Measurements from ENCODE around the gene NMU. TPM values are rescaled to one million over a fixed set of nuclear protein-coding genes. Genes with fewer than 3 reads are reported as not detected.

The NMU gene
- total and polyA plus RNA-seq, 9 of the 15 experiments (the other 6 are each of a cell fraction or from before 2014, with no cell fraction given), result 73.8 to 846 (median 599) TPM

DNA sequence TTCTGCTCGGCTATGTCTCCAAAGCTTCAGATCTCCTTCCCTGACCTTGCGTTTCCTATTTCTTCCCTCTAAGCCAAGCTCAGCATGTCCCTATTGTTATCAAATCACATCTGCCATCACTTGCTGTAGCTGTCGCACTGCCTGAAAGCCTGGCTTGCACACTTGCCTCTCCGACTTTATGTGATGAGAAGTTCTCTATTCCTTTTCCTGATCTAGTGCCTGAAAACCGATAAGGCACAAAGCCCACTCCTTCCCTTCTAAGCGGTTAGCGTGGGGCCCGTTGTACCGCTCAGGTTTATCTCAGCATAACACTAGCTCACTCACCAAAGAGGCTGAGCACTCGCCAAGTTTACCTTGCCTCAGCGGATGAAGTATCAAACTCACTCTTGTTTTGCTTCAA lies 816 bp downstream of the NMU start:
- no peaks in the 10 kb centered on the region for H3K9me3 ChIP-seq (replicated peaks; ENCODE audit: control insufficient read depth, insufficient read depth, low read depth, low read length)
- H3K27me3 ChIP-seq (ENCODE audit: control insufficient read depth in 2 of 2, insufficient read depth in 2 of 2, low read length in 2 of 2), result no peaks in the 10 kb centered on the region
- H3K27ac ChIP-seq (ENCODE audit: extremely low read depth, low read depth, low read length), result peak overlapping the region; percentile 96
- peak overlapping the region; percentile 94 for H3K4me2 ChIP-seq (ENCODE audit: insufficient read depth, low read length)
- H3K9ac ChIP-seq (ENCODE audit: insufficient read depth in 1 of 2, low read depth in 2 of 2, low read length in 2 of 2), result peak overlapping the region; percentile 79 to 96
- ChIA-PET CTCF (ENCODE audit: low intra/inter-chr PET ratio) (interaction anchor here (0.8 kb wide), 1 partner anchor 101 kb away, joined by 4 read pairs; no protein-coding TSS in a partner anchor), POLR2A (interaction anchor here (0.6 to 2.4 kb wide), 5 partner anchors 11 to 313 kb away, joined by 3 to 8 read pairs (median 3); no protein-coding TSS in a partner anchor)
- intact Hi-C loops (cut with micrococcal nuclease), result loop anchor here (1.0 to 10.0 kb wide), 4 partner anchors 88 to 290 kb away; partner anchors contain the start of genes CLOCK and SRD5A3
- under 1% methylated on average over 11 of the region's 11 CpGs for WGBS (ENCODE audit: insufficient coverage, low coverage, missing lambda C conversion rate)
- peaks cover 35% of the 10 kb centered on the region; the same call in 2 of the 3 replicates for H3K36me3 ChIP-seq (ENCODE audit: control insufficient read depth, insufficient read depth, low read length)
- H2AFZ ChIP-seq (ENCODE audit: low read depth, low read length), result peak overlapping the region; percentile 83; the same call in 1 of the 2 replicates
- no TSS peak for BruUV-seq (replicated peaks)
- peaks cover 12 to 20% of the 10 kb centered on the region in 2 experiments for H3K4me1 ChIP-seq (replicated peaks in 1 of 2; ENCODE audit: control insufficient read depth in 2 of 2, insufficient read depth in 2 of 2, low read length in 2 of 2)
- H4K20me1 ChIP-seq (replicated peaks; ENCODE audit: control insufficient read depth, insufficient read depth, low read length), result no peaks in the 10 kb centered on the region
- DNase-seq (ENCODE audit: extremely low read depth in 1 of 4, low spot score in 3 of 4), result peak; percentile 15 to 84 (median 38)
- peak; percentile 84 for FAIRE-seq
- no peaks in the 10 kb centered on the region for H3K9me1 ChIP-seq (ENCODE audit: control insufficient read depth, insufficient read depth, low read length)
- ATAC-seq, result peak; percentile 53
- peak overlapping the region; percentile 90 for H3K4me3 ChIP-seq
- peaks cover 69% of the 10 kb centered on the region for H3K79me2 ChIP-seq (ENCODE audit: control insufficient read depth, insufficient read depth, low read length)
- in situ Hi-C loops (cut with MboI), result no loop called here
- TF ChIP-seq, protein P1, sequence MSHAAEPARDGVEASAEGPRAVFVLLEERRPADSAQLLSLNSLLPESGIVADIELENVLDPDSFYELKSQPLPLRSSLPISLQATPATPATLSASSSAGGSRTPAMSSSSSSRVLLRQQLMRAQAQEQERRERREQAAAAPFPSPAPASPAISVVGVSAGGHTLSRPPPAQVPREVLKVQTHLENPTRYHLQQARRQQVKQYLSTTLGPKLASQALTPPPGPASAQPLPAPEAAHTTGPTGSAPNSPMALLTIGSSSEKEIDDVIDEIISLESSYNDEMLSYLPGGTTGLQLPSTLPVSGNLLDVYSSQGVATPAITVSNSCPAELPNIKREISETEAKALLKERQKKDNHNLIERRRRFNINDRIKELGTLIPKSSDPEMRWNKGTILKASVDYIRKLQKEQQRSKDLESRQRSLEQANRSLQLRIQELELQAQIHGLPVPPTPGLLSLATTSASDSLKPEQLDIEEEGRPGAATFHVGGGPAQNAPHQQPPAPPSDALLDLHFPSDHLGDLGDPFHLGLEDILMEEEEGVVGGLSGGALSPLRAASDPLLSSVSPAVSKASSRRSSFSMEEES (CRISPR knock-in tag; IDR thresholded peaks at IDR 0.05), result no peak
- TF ChIP-seq, protein P2, sequence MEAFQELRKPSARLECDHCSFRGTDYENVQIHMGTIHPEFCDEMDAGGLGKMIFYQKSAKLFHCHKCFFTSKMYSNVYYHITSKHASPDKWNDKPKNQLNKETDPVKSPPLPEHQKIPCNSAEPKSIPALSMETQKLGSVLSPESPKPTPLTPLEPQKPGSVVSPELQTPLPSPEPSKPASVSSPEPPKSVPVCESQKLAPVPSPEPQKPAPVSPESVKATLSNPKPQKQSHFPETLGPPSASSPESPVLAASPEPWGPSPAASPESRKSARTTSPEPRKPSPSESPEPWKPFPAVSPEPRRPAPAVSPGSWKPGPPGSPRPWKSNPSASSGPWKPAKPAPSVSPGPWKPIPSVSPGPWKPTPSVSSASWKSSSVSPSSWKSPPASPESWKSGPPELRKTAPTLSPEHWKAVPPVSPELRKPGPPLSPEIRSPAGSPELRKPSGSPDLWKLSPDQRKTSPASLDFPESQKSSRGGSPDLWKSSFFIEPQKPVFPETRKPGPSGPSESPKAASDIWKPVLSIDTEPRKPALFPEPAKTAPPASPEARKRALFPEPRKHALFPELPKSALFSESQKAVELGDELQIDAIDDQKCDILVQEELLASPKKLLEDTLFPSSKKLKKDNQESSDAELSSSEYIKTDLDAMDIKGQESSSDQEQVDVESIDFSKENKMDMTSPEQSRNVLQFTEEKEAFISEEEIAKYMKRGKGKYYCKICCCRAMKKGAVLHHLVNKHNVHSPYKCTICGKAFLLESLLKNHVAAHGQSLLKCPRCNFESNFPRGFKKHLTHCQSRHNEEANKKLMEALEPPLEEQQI (IDR thresholded peaks at IDR 0.05), result no peak
- TF ChIP-seq, protein P3, sequence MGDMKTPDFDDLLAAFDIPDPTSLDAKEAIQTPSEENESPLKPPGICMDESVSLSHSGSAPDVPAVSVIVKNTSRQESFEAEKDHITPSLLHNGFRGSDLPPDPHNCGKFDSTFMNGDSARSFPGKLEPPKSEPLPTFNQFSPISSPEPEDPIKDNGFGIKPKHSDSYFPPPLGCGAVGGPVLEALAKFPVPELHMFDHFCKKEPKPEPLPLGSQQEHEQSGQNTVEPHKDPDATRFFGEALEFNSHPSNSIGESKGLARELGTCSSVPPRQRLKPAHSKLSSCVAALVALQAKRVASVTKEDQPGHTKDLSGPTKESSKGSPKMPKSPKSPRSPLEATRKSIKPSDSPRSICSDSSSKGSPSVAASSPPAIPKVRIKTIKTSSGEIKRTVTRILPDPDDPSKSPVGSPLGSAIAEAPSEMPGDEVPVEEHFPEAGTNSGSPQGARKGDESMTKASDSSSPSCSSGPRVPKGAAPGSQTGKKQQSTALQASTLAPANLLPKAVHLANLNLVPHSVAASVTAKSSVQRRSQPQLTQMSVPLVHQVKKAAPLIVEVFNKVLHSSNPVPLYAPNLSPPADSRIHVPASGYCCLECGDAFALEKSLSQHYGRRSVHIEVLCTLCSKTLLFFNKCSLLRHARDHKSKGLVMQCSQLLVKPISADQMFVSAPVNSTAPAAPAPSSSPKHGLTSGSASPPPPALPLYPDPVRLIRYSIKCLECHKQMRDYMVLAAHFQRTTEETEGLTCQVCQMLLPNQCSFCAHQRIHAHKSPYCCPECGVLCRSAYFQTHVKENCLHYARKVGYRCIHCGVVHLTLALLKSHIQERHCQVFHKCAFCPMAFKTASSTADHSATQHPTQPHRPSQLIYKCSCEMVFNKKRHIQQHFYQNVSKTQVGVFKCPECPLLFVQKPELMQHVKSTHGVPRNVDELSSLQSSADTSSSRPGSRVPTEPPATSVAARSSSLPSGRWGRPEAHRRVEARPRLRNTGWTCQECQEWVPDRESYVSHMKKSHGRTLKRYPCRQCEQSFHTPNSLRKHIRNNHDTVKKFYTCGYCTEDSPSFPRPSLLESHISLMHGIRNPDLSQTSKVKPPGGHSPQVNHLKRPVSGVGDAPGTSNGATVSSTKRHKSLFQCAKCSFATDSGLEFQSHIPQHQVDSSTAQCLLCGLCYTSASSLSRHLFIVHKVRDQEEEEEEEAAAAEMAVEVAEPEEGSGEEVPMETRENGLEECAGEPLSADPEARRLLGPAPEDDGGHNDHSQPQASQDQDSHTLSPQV (IDR thresholded peaks at IDR 0.05), result no peak
- TF ChIP-seq EGR1 (conservative IDR thresholded peaks at IDR 0.05), result 0 out of 2 replicates have a peak, but pooled peaks have one; percentile 4
- TF ChIP-seq, protein P4, sequence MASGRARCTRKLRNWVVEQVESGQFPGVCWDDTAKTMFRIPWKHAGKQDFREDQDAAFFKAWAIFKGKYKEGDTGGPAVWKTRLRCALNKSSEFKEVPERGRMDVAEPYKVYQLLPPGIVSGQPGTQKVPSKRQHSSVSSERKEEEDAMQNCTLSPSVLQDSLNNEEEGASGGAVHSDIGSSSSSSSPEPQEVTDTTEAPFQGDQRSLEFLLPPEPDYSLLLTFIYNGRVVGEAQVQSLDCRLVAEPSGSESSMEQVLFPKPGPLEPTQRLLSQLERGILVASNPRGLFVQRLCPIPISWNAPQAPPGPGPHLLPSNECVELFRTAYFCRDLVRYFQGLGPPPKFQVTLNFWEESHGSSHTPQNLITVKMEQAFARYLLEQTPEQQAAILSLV (tag; IDR thresholded peaks at IDR 0.05), result no peak
- TF ChIP-seq SAFB2 (IDR thresholded peaks at IDR 0.05; ENCODE audit: borderline replicate concordance, low read depth, low read length, severe bottlenecking), result no peak
- 0 out of 2 replicates have a peak, but pooled peaks have one; percentile 4 for TF ChIP-seq TAL1 (IDR thresholded peaks at IDR 0.05)
- TF ChIP-seq ZFP1 (CRISPR knock-in tag; IDR thresholded peaks at IDR 0.05), result no peak
- TF ChIP-seq RUNX1 (IDR thresholded peaks at IDR 0.05; ENCODE audit: low read depth), result no peak
- TF ChIP-seq RFX5 (IDR thresholded peaks at IDR 0.05; ENCODE audit: low read depth, low read length), result no peak
- TF ChIP-seq ZNF444 (CRISPR knock-in tag; IDR thresholded peaks at IDR 0.05), result no peak
- no peak for TF ChIP-seq ZNF124 (CRISPR knock-in tag; IDR thresholded peaks at IDR 0.05)
- no peak for TF ChIP-seq ZNF75A (CRISPR knock-in tag; IDR thresholded peaks at IDR 0.05)
- TF ChIP-seq ZNF197 (CRISPR knock-in tag; IDR thresholded peaks at IDR 0.05; ENCODE audit: low read depth), result no peak

Measured in K562 (cell line).